ENCODE data around the gene LMAN1L.

The LMAN1L gene

GRCh38 chr15:74843891-74844299, 31.3 kb downstream of the LMAN1L start:
- H3K4me3 ChIP-seq (ENCODE audit: low read depth, low read length), result peak overlapping the region; percentile 15
- TF ChIP-seq CTCF (IDR thresholded peaks at IDR 0.05; ENCODE audit: borderline replicate concordance, insufficient read depth, low read depth, low read length), result no peak

GRCh38 chr15:74844319-74845207, 31.9 kb downstream of the LMAN1L start:
- H3K4me3 ChIP-seq (ENCODE audit: low read depth, low read length), result no peak overlapping the region
- no peak for TF ChIP-seq CTCF (IDR thresholded peaks at IDR 0.05; ENCODE audit: borderline replicate concordance, insufficient read depth, low read depth, low read length)

- no peak overlapping the region for H3K4me3 ChIP-seq (ENCODE audit: low read depth, low read length)
- no peak for TF ChIP-seq CTCF (IDR thresholded peaks at IDR 0.05; ENCODE audit: borderline replicate concordance, insufficient read depth, low read depth, low read length)
Observed at GRCh38 chr15:74845208-74845568, 32.6 kb downstream of the LMAN1L start.

- no peak for TF ChIP-seq CTCF (IDR thresholded peaks at IDR 0.05; ENCODE audit: borderline replicate concordance, insufficient read depth, low read depth, low read length)
- H3K4me3 ChIP-seq (ENCODE audit: low read depth, low read length), result no peak overlapping the region
Observed at GRCh38 chr15:74845581-74845980, 32.9 kb downstream of the LMAN1L start.

- TF ChIP-seq CTCF (IDR thresholded peaks at IDR 0.05; ENCODE audit: borderline replicate concordance, insufficient read depth, low read depth, low read length), result no peak
- H3K4me3 ChIP-seq (ENCODE audit: low read depth, low read length), result no peak overlapping the region
Observed at GRCh38 chr15:74847432-74847831, 34.8 kb downstream of the LMAN1L start.

GRCh38 chr15:74850393-74850792, 37.8 kb downstream of the LMAN1L start:
- no peak overlapping the region for H3K4me3 ChIP-seq (ENCODE audit: low read depth, low read length)

More at GRCh38 chr15:74850393-74850792, 37.8 kb downstream of the LMAN1L start:
- TF ChIP-seq CTCF (IDR thresholded peaks at IDR 0.05; ENCODE audit: borderline replicate concordance, insufficient read depth, low read depth, low read length), result no peak

Measured in GM12875 (cell line).